ENCODE data around the gene LDLRAD3. TPM values are rescaled to one million over a fixed set of nuclear protein-coding genes. Genes with fewer than 3 reads are reported as not detected.
A peak's percentile ranks its signal among the peaks of the same experiment; 100 is the strongest.

LDLRAD3 gene
- total RNA-seq, 1 experiment from 2014 or later, result 12.1 TPM

DNA sequence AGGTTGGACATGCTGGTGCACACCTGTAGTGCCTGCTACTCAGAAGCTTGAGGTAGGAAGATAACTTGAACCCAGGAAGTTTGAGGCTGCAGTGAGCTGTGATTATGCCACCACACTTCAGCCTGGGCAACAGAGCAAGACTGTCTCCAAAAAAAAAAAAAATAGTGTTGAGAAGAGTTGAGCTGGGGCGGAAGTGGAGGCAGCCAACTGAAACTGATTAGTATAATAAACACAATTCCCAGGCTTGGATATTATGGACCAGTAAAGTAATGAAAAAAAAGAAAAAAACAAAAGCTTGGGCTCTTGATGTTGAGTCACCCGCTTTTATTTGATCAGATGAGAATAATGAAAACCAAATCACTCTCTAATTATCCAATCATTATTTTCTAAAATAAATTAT is 21.0 kb downstream of the LDLRAD3 start:
- Histone ChIP-seq H2BK120ac (ENCODE audit: low read depth, low read length, poor library complexity, severe bottlenecking) (no peak overlapping the region), H4K20me1 (ENCODE audit: control insufficient read depth, insufficient read depth, insufficient read length) (no peaks in the 10 kb centered on the region), H3K27me3 (ENCODE audit: insufficient read depth, low read length) (no peaks in the 10 kb centered on the region), H2BK20ac (ENCODE audit: low read depth, low read length, poor library complexity, severe bottlenecking) (no peak overlapping the region), H3K4ac (ENCODE audit: low read depth, low read length) (no peak overlapping the region), H3K56ac (ENCODE audit: insufficient read length, low read depth, low read length) (no peak overlapping the region), H3K23ac (ENCODE audit: insufficient read length, low read depth, low read length) (no peak overlapping the region), H4K91ac (ENCODE audit: insufficient read length, low read depth, low read length) (no peak overlapping the region), H3T11ph (ENCODE audit: low read length) (no peak overlapping the region), H3K9ac (ENCODE audit: extremely low read depth, insufficient read length, low read length) (no peak overlapping the region), H4K8ac (replicated peaks; ENCODE audit: insufficient read length, low read depth, low read length) (no peak overlapping the region), H2BK5ac (ENCODE audit: insufficient read length, low read length) (no peak overlapping the region), H3K14ac (ENCODE audit: insufficient read depth, low read length) (no peak overlapping the region), H3K79me1 (ENCODE audit: insufficient read depth, low read depth, low read length, poor library complexity, severe bottlenecking) (peaks cover 8% of the 10 kb centered on the region), H3K23me2 (ENCODE audit: insufficient read length, low read depth, low read length, poor library complexity, severe bottlenecking) (no peaks in the 10 kb centered on the region), H3K4me2 (ENCODE audit: insufficient read depth, insufficient read length, low read length) (no peak overlapping the region), H2BK15ac (ENCODE audit: low read depth, low read length) (no peak overlapping the region), H3K18ac (ENCODE audit: insufficient read length, low read depth, low read length) (no peak overlapping the region), H2AFZ (ENCODE audit: low read length) (no peak overlapping the region), H3K4me1 (ENCODE audit: insufficient read depth, low read length) (peaks cover 9% of the 10 kb centered on the region; the same call in 1 of the 2 replicates), H3K27ac (ENCODE audit: insufficient read length, low read depth, low read length) (no peak overlapping the region), H3K79me2 (ENCODE audit: insufficient read depth, low read length) (peaks cover 9% of the 10 kb centered on the region; the same call in 1 of the 2 replicates), H4K5ac (ENCODE audit: insufficient read length, low read depth, low read length) (no peak overlapping the region), H2BK12ac (ENCODE audit: insufficient read length, low read depth, low read length) (no peak overlapping the region), H3K9me3 (ENCODE audit: control insufficient read depth, low read depth, low read length) (no peaks in the 10 kb centered on the region), H2AK5ac (ENCODE audit: insufficient read length, low read length) (no peak overlapping the region)
- H3K27ac Mint-ChIP-seq, result peak overlapping the region in 1 of 3 experiments; percentile 44; a peak in 2 of 7 replicates
- H3K4me3 Mint-ChIP-seq, result no peak overlapping the region
- DNase-seq, result no peak
- peaks cover 7 to 9% of the 10 kb centered on the region in 2 experiments; a peak in 4 of 5 replicates for H3K9me3 Mint-ChIP-seq
- H3K36me3 Mint-ChIP-seq (ENCODE audit: insufficient read depth in 1 of 3, low read depth in 3 of 3), result peaks cover 13 to 16% (median 14%) of the 10 kb centered on the region in 3 experiments
- no peaks in the 10 kb centered on the region for H3K27me3 Mint-ChIP-seq (ENCODE audit: low read depth)
- TF ChIP-seq, protein P1, sequence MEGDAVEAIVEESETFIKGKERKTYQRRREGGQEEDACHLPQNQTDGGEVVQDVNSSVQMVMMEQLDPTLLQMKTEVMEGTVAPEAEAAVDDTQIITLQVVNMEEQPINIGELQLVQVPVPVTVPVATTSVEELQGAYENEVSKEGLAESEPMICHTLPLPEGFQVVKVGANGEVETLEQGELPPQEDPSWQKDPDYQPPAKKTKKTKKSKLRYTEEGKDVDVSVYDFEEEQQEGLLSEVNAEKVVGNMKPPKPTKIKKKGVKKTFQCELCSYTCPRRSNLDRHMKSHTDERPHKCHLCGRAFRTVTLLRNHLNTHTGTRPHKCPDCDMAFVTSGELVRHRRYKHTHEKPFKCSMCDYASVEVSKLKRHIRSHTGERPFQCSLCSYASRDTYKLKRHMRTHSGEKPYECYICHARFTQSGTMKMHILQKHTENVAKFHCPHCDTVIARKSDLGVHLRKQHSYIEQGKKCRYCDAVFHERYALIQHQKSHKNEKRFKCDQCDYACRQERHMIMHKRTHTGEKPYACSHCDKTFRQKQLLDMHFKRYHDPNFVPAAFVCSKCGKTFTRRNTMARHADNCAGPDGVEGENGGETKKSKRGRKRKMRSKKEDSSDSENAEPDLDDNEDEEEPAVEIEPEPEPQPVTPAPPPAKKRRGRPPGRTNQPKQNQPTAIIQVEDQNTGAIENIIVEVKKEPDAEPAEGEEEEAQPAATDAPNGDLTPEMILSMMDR (conservative IDR thresholded peaks at IDR 0.05), result no peak
- no CpG with 5 or more reads among the region's 2 CpGs for WGBS (ENCODE audit: extremely low coverage, insufficient read length, low lambda C conversion rate)
- H3K4me1 Mint-ChIP-seq, result peaks cover 13 to 21% of the 10 kb centered on the region in 2 experiments
